Right cardiac atrium (tissue), 5 donors: Measurements from ENCODE around the gene KSR2. TPM values are rescaled to one million over a fixed set of nuclear protein-coding genes. Genes with fewer than 3 reads are reported as not detected.
"Not testable (repeated sequence)": the region's sequence is repeated elsewhere in the genome, so short reads cannot be mapped to it uniquely, and the experiment has no call there.

Source experiments
- ATAC-seq, 2 donors: fragments of 200-7000 bp; cut with Tn5 transposase; one replicate each; pipeline versions ENCODE4 v1.8.0 to v1.9.1; 2020; ENCODE audit warnings: moderate library complexity in 2 of 2, mild to moderate bottlenecking in 1 of 2
- DNase-seq, 3 donors: peaks; one replicate each; pipeline ENCODE4 v3.0.0-alpha.2; 2020
- H3K27ac ChIP-seq: one replicate; pipeline ENCODE4 v1.5.1; 2013; ENCODE audit warnings: mild to moderate bottlenecking, low read length, control low read depth, moderate library complexity
- H3K27me3 ChIP-seq: one replicate; pipeline ENCODE4 v1.6.1; 2013; ENCODE audit not compliant: control insufficient read depth, insufficient read depth
- H3K4me1 ChIP-seq: one replicate; pipeline ENCODE4 v1.6.1; 2013; ENCODE audit warnings: low read length; ENCODE audit not compliant: control insufficient read depth, insufficient read depth
- H3K4me3 ChIP-seq: one replicate; pipeline ENCODE4 v1.5.1; 2013; ENCODE audit warnings: low read length, control low read depth
- H3K9me3 ChIP-seq: one replicate; pipeline ENCODE4 v1.6.1; 2013; ENCODE audit warnings: low read length; ENCODE audit not compliant: control insufficient read depth
- WGBS: extraction: QIAGEN DNeasy Blood & Tissue Kit; methylation state at CpG from one replicate; pipeline ENCODE4 v1.1.7; 2013; 5-methylcytosine and 5-hydroxymethylcytosine counted together
- intact Hi-C, 4 donors: fragments of 100-400 bp; cut with DNase I; formaldehyde crosslinking; loops; one replicate each; pipeline versions ENCODE4 v1.11.0 to v1.14.0; 2022 to 2023
- polyA plus RNA-seq: library from polyadenylated mRNA; stranded (reverse); fragments of 200-250 nt; gene quantifications from one replicate; pipeline ENCODE4 v1.2.3, GENCODE V29; 2013
- total RNA-seq, 4 donors: library from RNA; stranded (reverse); fragmentation: NEBNext Ultra II Directional; extraction: Animal tissue kit (Norgen Biotek cat#: 25700); gene quantifications; one replicate each; pipeline ENCODE4 v1.2.1, GENCODE V29; 2021
- donor health status: healthy with polysubstance abuse.
- donor health status: DM: no; HTN: yes; CAD: no.
- donor health status: DM: no; HTN: no; CAD: no.
- donor health status: DM: no; HTN: yes; CAD: no; lungs with severe emphysema.
- donor health status: DM: yes; HTN: yes; CAD: no.

KSR2 gene
- total and polyA plus RNA-seq, 5 donors = 0.02 to 0.37 (median 0.03) TPM

DNA sequence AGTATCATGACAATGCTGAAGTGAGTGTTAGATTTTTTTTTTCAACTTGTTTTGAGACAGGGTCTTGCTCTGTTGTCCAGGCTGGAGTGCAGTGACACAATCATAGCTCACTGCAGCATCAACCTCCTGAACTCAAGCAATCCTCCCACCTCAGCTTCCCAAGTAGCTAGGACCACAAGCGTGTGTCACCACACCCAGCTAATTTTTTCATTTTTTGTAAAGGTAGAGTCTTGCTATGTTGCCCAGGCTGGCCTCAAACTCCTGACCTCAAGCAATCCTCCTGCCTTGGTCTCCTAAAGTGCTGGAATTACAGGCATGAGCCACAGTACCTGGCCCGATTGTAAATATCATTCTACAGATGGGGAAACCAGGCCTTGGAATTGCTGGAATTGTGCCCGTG lies 94.6 kb downstream of the KSR2 start:
- 82% methylated on average over 3 of the region's 3 CpGs for WGBS
- not testable (repeated sequence) for H3K27me3 ChIP-seq, H3K4me3 ChIP-seq, H3K4me1 ChIP-seq, H3K9me3 ChIP-seq, H3K27ac ChIP-seq, DNase-seq, ATAC-seq
- intact Hi-C loops = loop anchor here in 1 of 4 donors (10.0 kb wide), 2 partner anchors 141 to 521 kb away; partner anchors contain the start of gene RFC5

DNA sequence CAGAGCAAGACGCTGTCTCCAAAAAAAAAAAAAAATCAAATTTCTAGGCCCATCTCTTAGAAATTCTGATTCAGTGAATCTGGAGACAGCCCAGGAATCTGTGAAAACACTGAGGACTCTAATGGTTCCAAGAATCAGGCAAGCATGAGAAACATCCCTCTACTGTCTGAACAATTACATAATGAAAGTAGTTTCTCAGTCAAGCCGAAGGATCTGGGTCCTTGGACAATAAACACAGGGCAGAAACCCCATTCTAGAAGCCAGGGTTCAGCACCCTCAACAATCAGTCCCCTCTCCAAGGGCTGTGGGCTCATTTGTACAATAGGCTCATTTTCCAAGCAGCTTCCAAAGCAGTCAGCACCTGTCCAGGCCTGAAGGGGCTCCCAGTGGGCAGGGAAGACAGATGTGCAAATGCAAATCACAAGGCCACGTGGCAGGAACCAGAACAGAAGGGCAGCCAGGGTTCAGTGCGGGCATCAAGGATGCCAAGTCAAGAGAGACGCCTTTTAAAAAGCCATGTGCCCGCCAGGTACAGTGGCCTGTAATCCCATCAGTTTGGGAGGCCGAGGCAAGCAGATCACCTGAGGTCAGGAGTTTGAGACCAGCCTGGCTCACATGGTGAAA lies 96.1 kb downstream of the KSR2 start:
- no peak for DNase-seq
- H3K4me1 ChIP-seq = no peaks in the 10 kb centered on the region
- no peak overlapping the region for H3K27ac ChIP-seq
- H3K27me3 ChIP-seq = peaks cover 2% of the 10 kb centered on the region
- intact Hi-C loops = loop anchor here in 1 of 4 donors (10.0 kb wide), 2 partner anchors 142 to 522 kb away; partner anchors contain the start of gene RFC5
- H3K9me3 ChIP-seq = peaks cover 3% of the 10 kb centered on the region
- ATAC-seq = no peak
- 72% methylated on average over 7 of the region's 7 CpGs for whole genome bisulfite sequencing
- no peak overlapping the region for H3K4me3 ChIP-seq

GRCh38 chr12:117869551-117869950 lies 99.2 kb downstream of the KSR2 start:
- H3K27ac ChIP-seq = no peak overlapping the region
- ATAC-seq (no peak), DNase-seq (no peak)
- no peak overlapping the region for H3K4me3 ChIP-seq
- intact Hi-C loops = no loop called here
- no peaks in the 10 kb centered on the region for H3K4me1 ChIP-seq
- no peaks in the 10 kb centered on the region for H3K27me3 ChIP-seq
- no peaks in the 10 kb centered on the region for H3K9me3 ChIP-seq
- WGBS = 75% methylated on average over 8 of the region's 8 CpGs

DNA sequence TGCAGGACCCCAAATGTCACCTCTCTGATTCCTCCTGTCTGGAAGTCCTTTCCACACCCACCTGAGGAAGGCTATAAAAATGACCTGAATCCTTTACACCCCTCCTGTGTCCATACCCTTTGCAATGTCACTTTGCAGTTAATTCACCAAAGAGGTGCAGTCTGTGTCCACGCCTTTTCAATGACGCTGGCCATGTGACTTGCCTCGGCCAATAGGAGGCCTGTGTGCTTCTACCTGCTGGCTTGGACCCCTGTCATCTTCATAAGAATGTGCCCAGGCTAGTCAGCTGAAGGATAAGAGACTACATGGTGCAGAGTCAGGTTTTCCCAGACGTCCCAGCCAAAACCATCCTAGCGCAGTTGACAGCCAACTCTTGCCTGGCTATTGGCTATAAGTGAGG lies 101.4 kb downstream of the KSR2 start:
- WGBS = 75% methylated on average over 5 of the region's 5 CpGs
- intact Hi-C loops = no loop called here

GRCh38 chr12:117865505-117865904 lies 103.3 kb downstream of the KSR2 start:
- Histone ChIP-seq H3K4me3 (no peak overlapping the region), H3K4me1 (no peaks in the 10 kb centered on the region), H3K27ac (no peak overlapping the region), H3K27me3 (no peaks in the 10 kb centered on the region), H3K9me3 (peaks cover 2% of the 10 kb centered on the region)
- intact Hi-C loops = no loop called here
- DNase-seq = no peak
- no peak for ATAC-seq
- WGBS = 80% methylated on average over 3 of the region's 3 CpGs

More for the DNA sequence above, 101.4 kb downstream of the KSR2 start:
- ATAC-seq (no peak), DNase-seq (no peak)
- Histone ChIP-seq H3K27ac (no peak overlapping the region), H3K4me3 (no peak overlapping the region), H3K9me3 (peaks cover 2% of the 10 kb centered on the region), H3K27me3 (no peaks in the 10 kb centered on the region), H3K4me1 (no peaks in the 10 kb centered on the region)

GRCh38 chr12:117863002-117863709 lies 105.6 kb downstream of the KSR2 start:
- Histone ChIP-seq H3K9me3 (peaks cover 2% of the 10 kb centered on the region), H3K27ac (no peak overlapping the region), H3K4me1 (no peaks in the 10 kb centered on the region), H3K27me3 (no peaks in the 10 kb centered on the region), H3K4me3 (no peak overlapping the region)
- no peak for ATAC-seq
- DNase-seq = no peak
- 84% methylated on average over 10 of the region's 10 CpGs for WGBS
- intact Hi-C loops = no loop called here

DNA sequence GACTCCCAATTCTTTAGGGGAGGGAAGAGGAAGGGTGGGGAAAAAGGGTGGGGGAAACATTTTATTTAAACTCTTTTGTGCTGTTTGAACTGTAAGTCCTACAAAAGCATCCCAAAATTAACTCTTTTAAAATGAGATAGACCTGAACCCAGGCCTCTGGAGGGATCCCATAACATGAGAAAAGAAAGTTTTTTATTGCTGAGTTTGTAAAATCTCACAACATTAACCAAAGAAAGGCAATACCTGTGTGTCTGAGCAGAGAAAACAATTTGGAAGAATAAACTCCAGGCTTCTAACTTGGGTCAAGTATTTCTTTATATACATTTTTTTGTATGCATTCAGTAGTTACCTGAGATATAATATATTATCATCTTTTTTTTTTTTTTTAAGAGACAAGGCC lies 107.1 kb downstream of the KSR2 start:
- Histone ChIP-seq H3K4me3 (no peak overlapping the region), H3K9me3 (peaks cover 2% of the 10 kb centered on the region), H3K27me3 (no peaks in the 10 kb centered on the region), H3K4me1 (no peaks in the 10 kb centered on the region), H3K27ac (no peak overlapping the region)
- no peak for DNase-seq
- ATAC-seq = no peak
- intact Hi-C loops = no loop called here

- H3K4me1 ChIP-seq, H3K27ac ChIP-seq, H3K27me3 ChIP-seq, H3K9me3 ChIP-seq, H3K4me3 ChIP-seq, DNase-seq, intact Hi-C loops, ATAC-seq: not testable (repeated sequence)
- 87% methylated on average over 13 of the region's 13 CpGs for WGBS
Observed at GRCh38 chr12:117860787-117861290, 108.0 kb downstream of the KSR2 start.

DNA sequence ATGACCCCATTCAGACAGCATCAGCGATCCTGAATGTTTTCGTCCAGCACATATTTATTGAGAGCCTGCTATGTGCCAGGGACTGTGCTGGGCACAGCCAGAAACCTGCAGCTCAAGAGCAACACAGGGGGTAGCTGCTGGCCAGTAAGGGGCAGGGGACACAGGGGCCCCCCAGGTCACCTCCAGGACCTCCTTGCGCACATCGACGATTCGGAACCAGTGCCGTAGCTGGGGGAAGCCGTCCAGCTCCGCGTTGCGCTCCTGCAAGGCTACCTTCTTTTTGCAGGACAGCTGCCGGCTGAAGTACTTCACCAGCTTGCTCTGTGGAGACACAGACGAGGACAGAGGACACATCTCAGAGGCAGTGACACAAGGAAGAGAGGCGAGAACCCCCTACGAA lies 108.7 kb downstream of the KSR2 start:
- Histone ChIP-seq H3K4me3 (no peak overlapping the region), H3K27me3 (no peaks in the 10 kb centered on the region), H3K4me1 (no peaks in the 10 kb centered on the region), H3K9me3 (peaks cover 2% of the 10 kb centered on the region), H3K27ac (no peak overlapping the region)
- intact Hi-C loops = no loop called here
- 85% methylated on average over 15 of the region's 15 CpGs for WGBS
- ATAC-seq (no peak), DNase-seq (no peak)

DNA sequence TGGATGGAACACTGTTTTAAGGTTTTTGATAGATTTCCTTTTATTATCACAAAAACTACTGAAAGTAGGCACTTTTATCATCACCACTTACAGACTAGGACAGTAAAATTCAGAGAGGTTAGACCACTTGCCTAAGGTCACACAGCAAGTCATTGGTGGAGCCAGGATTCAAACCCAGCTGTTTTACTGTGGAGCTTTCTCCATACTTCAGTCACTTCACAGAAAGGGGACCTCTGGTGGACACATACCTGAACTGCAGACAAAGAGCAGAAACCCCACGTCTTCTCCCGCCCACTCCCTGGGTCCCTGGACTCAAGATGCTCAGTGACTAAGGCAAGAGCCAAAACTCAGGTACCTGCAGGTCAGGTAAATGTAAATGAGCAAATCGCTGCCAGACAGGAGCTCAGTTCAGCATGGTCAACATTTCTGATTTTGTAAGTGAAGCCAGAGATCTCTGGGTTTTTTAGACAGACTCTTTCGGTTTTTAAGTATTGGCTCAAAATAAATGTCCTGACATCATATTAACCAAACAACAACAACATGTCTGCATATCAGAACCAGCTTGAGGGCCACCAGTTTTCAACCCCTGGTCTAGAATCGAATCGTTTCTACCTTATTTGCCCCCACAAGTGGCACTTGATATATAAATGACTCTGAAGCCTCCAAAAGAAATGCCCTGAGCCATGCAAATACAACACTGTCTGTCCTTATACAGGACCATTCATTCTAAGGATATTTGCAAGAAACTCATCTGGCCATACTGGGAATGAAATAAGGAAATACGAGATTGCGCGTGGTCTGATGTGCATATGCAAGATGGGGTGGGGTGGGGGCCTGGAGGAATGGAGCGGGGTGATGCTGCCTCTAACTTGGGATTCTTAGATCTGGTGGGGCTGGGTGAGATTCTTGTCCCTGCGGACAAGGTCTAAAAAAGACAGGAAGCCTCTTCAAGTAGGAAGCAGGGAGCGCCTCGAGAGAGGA lies 110.9 kb downstream of the KSR2 start:
- peak in 1 of 2 donors; percentile 44 for ATAC-seq
- intact Hi-C loops = no loop called here
- Histone ChIP-seq H3K4me1 (no peaks in the 10 kb centered on the region), H3K27me3 (no peaks in the 10 kb centered on the region), H3K27ac (no peak overlapping the region), H3K9me3 (no peaks in the 10 kb centered on the region), H3K4me3 (no peak overlapping the region)
- 69% methylated on average over 13 of the region's 13 CpGs for WGBS
- no peak for DNase-seq
